CD14-positive monocyte (primary cell): ENCODE results near the gene STRN3. TPM values are rescaled to one million over a fixed set of nuclear protein-coding genes. Genes with fewer than 3 reads are reported as not detected.

Experiments used
- DNase-seq, 3 donors: peaks; one replicate each; pipeline ENCODE4 v3.0.0-alpha.2; 2011 to 2022
- H2AFZ ChIP-seq: 2 replicates; pipeline ENCODE4 v1.6.0; 2012; ENCODE audit warnings: mild to moderate bottlenecking, low read depth, low read length, inconsistent platforms; ENCODE audit not compliant: insufficient read depth, poor library complexity, severe bottlenecking
- H3K27ac ChIP-seq, 2 donors: 1 replicate in 1 of 2; 2 replicates in 1 of 2; pipeline ENCODE4 v1.5.1; 2012 to 2013; ENCODE audit warnings: low read length in 2 of 2, control low read depth in 1 of 2, inconsistent platforms in 1 of 2, low read depth in 1 of 2, mild to moderate bottlenecking in 1 of 2
- H3K27me3 ChIP-seq, 2 donors: one replicate each; pipeline versions ENCODE4 v1.6.0 to v1.6.1; 2011 to 2013; ENCODE audit warnings: low read length in 2 of 2; ENCODE audit not compliant: control insufficient read depth in 2 of 2, insufficient read depth in 2 of 2
- H3K36me3 ChIP-seq, 2 donors: replicated peaks in 1 of 2; 1 replicate in 1 of 2; 2 replicates in 1 of 2; pipeline versions ENCODE4 v1.5.1 to v1.6.1; 2012 to 2013; ENCODE audit warnings: low read length in 2 of 2, control low read depth in 1 of 2, inconsistent platforms in 1 of 2, mild to moderate bottlenecking in 1 of 2; ENCODE audit not compliant: insufficient read depth in 2 of 2, control insufficient read depth in 1 of 2
- H3K4me1 ChIP-seq, 2 donors: 1 replicate in 1 of 2; 2 replicates in 1 of 2; pipeline versions ENCODE4 v1.5.1 to v1.6.1; 2012 to 2013; ENCODE audit warnings: low read length in 2 of 2, control low read depth in 1 of 2, inconsistent platforms in 1 of 2, mild to moderate bottlenecking in 1 of 2, moderate library complexity in 1 of 2; ENCODE audit not compliant: insufficient read depth in 2 of 2, control insufficient read depth in 1 of 2
- H3K4me2 ChIP-seq: replicated peaks from 2 replicates; pipeline ENCODE3; 2012; ENCODE audit warnings: low read length, moderate library complexity, mild to moderate bottlenecking; ENCODE audit not compliant: poor library complexity, severe bottlenecking; ENCODE audit errors: extremely low read depth
- H3K4me3 ChIP-seq, 3 experiments: fragments of 200-600 bp in 1 of 3; sonication (generic) in 1 of 3; replicated peaks in 1 of 3; 1 replicate in 2 of 3; 2 replicates in 1 of 3; pipeline ENCODE4 v1.5.1; 2011 to 2013; ENCODE audit warnings: low read length in 3 of 3, mild to moderate bottlenecking in 3 of 3, control low read depth in 2 of 3, low read depth in 2 of 3, inconsistent platforms in 1 of 3, moderate library complexity in 1 of 3
- H3K79me2 ChIP-seq: 2 replicates; pipeline ENCODE4 v1.6.0; 2012; ENCODE audit warnings: mild to moderate bottlenecking, control low read depth, inconsistent platforms, low read length, moderate library complexity; ENCODE audit not compliant: insufficient read depth
- H3K9ac ChIP-seq: 2 replicates; pipeline ENCODE4 v1.6.0; 2017; ENCODE audit warnings: low read length, mild to moderate bottlenecking; ENCODE audit not compliant: insufficient read depth, poor library complexity, severe bottlenecking
- H3K9me3 ChIP-seq, 2 donors: replicated peaks in 1 of 2; 1 replicate in 1 of 2; 2 replicates in 1 of 2; pipeline versions ENCODE4 v1.5.1 to v1.6.1; 2012 to 2013; ENCODE audit warnings: low read length in 2 of 2, control low read depth in 1 of 2; ENCODE audit not compliant: control insufficient read depth in 1 of 2, insufficient read depth in 1 of 2
- H4K20me1 ChIP-seq: 2 replicates; pipeline ENCODE4 v1.6.0; 2012; ENCODE audit warnings: mild to moderate bottlenecking, low read length, control low read depth, moderate library complexity; ENCODE audit not compliant: insufficient read depth
- H3K27ac Mint-ChIP-seq, 7 donors: one replicate each; pipeline ENCODE4 v1.8.0; 2020; ENCODE audit warnings: mild to moderate bottlenecking in 7 of 7, mixed read lengths in 7 of 7, moderate library complexity in 6 of 7, inconsistent platforms in 2 of 7
- H3K27me3 Mint-ChIP-seq, 3 donors: one replicate each; pipeline ENCODE4 v1.8.0; 2021 to 2022; ENCODE audit warnings: low read depth in 3 of 3, mild to moderate bottlenecking in 3 of 3, mixed read lengths in 3 of 3, moderate library complexity in 3 of 3, inconsistent platforms in 1 of 3
- H3K36me3 Mint-ChIP-seq, 2 donors: one replicate each; pipeline ENCODE4 v1.8.0; 2020; ENCODE audit warnings: mixed read lengths in 2 of 2, inconsistent platforms in 1 of 2, mild to moderate bottlenecking in 1 of 2
- H3K4me1 Mint-ChIP-seq: one replicate; pipeline ENCODE4 v1.8.0; 2020; ENCODE audit warnings: mild to moderate bottlenecking, mixed read lengths
- H3K4me3 Mint-ChIP-seq, 2 donors: one replicate each; pipeline ENCODE4 v1.8.0; 2020; ENCODE audit warnings: mild to moderate bottlenecking in 2 of 2, mixed read lengths in 2 of 2, moderate library complexity in 1 of 2
- H3K9me3 Mint-ChIP-seq, 7 donors: one replicate each; pipeline ENCODE4 v1.8.0; 2020 to 2022; ENCODE audit warnings: mixed read lengths in 7 of 7, mild to moderate bottlenecking in 6 of 7, moderate library complexity in 6 of 7, inconsistent platforms in 2 of 7
- WGBS: methylation state at CpG from one replicate; pipeline ENCODE4 v1.1.5; 2013; ENCODE audit warnings: missing lambda C conversion rate; ENCODE audit not compliant: insufficient coverage; 5-methylcytosine and 5-hydroxymethylcytosine counted together
- intact Hi-C, 2 donors: fragments of 100-400 bp; cut with micrococcal nuclease; formaldehyde crosslinking; loops; one replicate each; pipeline versions ENCODE4 v1.15.0 to v1.15.1; 2023
- polyA plus RNA-seq, 3 donors: library from polyadenylated mRNA; depleted of rRNA in 1 of 3; unstranded in 2 of 3; stranded (reverse) in 1 of 3; fragments of 300-500 nt in 2 of 3; fragments of >200 nt in 1 of 3; fragmentation: Illumina TruSeq in 2 of 3; gene quantifications; 1 replicate in 2 of 3; 2 replicates in 1 of 3; pipeline ENCODE4 v1.2.3, GENCODE V29; 2012 to 2021
- TF ChIP-seq, protein P1 (sequence below): fragments of 200-600 bp; IDR thresholded peaks from one replicate; pipeline ENCODE4 v1.8.0; 2022; ENCODE audit warnings: antibody characterized with exemption, mild to moderate bottlenecking

Gene STRN3
- polyA plus RNA-seq, 3 donors: 1.0 to 12.0 (median 3.8) TPM

DNA sequence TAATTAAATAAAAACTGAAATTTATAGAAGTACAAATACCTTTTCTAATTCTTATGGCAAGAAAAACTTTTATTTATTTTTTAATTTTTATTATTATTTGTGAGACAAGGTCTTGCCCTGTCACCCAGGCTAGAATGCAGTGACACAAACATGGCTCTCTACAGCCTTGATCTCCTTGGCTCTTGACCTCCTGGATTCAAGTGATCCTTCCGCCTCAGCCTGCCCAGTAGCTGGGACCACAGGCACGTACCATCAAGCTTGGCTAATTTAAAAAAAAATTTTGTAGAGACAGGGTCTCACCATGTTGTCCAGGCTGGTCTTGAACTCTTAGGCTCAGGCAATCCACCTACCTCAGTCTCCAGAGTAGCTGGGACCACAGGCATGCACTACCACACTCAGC is 104.4 kb downstream of the STRN3 start:
- intact Hi-C loops: no loop called here
- H3K9ac ChIP-seq: no peak overlapping the region
- H3K4me1 ChIP-seq: peaks cover 5 to 17% of the 10 kb centered on the region in 2 donors
- H3K4me3 ChIP-seq: no peak overlapping the region
- H3K27me3 ChIP-seq: no peaks in the 10 kb centered on the region
- no peaks in the 10 kb centered on the region for H3K9me3 ChIP-seq
- no peak overlapping the region for H2AFZ ChIP-seq
- H3K4me2 ChIP-seq: no peak overlapping the region
- H3K79me2 ChIP-seq: no peaks in the 10 kb centered on the region
- peaks cover 15 to 42% of the 10 kb centered on the region in 2 donors for H3K36me3 ChIP-seq
- no peak for DNase-seq
- Mint-ChIP-seq H3K9me3 (no peaks in the 10 kb centered on the region), H3K36me3 (peaks cover 27 to 34% of the 10 kb centered on the region in 2 donors), H3K4me3 (no peak overlapping the region), H3K27ac (peak overlapping the region in 1 of 7 donors; percentile 52), H3K27me3 (peaks cover 0 to 3% (median 0%) of the 10 kb centered on the region in 3 donors), H3K4me1 (peaks cover 12% of the 10 kb centered on the region)
- peaks cover 3% of the 10 kb centered on the region for H4K20me1 ChIP-seq
- 92% methylated on average over 2 of the region's 2 CpGs for WGBS
- TF ChIP-seq, protein P1, sequence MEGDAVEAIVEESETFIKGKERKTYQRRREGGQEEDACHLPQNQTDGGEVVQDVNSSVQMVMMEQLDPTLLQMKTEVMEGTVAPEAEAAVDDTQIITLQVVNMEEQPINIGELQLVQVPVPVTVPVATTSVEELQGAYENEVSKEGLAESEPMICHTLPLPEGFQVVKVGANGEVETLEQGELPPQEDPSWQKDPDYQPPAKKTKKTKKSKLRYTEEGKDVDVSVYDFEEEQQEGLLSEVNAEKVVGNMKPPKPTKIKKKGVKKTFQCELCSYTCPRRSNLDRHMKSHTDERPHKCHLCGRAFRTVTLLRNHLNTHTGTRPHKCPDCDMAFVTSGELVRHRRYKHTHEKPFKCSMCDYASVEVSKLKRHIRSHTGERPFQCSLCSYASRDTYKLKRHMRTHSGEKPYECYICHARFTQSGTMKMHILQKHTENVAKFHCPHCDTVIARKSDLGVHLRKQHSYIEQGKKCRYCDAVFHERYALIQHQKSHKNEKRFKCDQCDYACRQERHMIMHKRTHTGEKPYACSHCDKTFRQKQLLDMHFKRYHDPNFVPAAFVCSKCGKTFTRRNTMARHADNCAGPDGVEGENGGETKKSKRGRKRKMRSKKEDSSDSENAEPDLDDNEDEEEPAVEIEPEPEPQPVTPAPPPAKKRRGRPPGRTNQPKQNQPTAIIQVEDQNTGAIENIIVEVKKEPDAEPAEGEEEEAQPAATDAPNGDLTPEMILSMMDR: no peak
- no peak overlapping the region for H3K27ac ChIP-seq

DNA sequence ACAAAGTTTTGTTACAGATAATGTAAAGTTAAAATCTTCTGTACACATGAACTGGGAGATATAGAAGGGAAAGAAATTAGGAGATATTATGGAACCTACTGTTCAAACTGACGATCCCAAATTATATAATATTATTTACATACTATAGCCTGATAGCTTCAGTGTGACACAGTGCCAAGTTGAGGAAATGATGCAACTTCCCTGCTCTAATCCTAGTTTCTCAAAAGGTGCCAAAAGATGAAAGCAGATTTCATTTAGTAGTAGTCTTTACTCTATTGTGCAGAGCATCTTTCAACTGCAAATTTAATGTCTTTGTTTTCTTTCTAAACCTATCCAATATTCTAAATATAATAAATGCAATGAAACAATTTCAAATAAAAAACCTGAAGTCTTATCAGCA is 104.9 kb downstream of the STRN3 start:
- TF ChIP-seq, protein P1: no peak
- Histone ChIP-seq H3K79me2 (no peaks in the 10 kb centered on the region), H3K9me3 (no peaks in the 10 kb centered on the region), H3K27me3 (no peaks in the 10 kb centered on the region), H3K4me2 (no peak overlapping the region), H3K36me3 (peaks cover 15 to 44% of the 10 kb centered on the region in 2 donors), H3K4me3 (no peak overlapping the region), H3K27ac (peak overlapping the region in 1 of 2 donors; percentile 22), H4K20me1 (peaks cover 3% of the 10 kb centered on the region), H3K4me1 (peaks cover 5 to 17% of the 10 kb centered on the region in 2 donors), H3K9ac (no peak overlapping the region), H2AFZ (no peak overlapping the region)
- peaks cover 12% of the 10 kb centered on the region for H3K4me1 Mint-ChIP-seq
- intact Hi-C loops: no loop called here
- H3K27ac Mint-ChIP-seq: no peak overlapping the region
- peaks cover 26 to 36% of the 10 kb centered on the region in 2 donors for H3K36me3 Mint-ChIP-seq
- no CpG with 5 or more reads among the region's 1 CpG for WGBS
- H3K4me3 Mint-ChIP-seq: no peak overlapping the region
- peaks cover 0 to 3% (median 0%) of the 10 kb centered on the region in 3 donors for H3K27me3 Mint-ChIP-seq
- peak; percentile 2 to 5 (median 4) for DNase-seq
- no peaks in the 10 kb centered on the region for H3K9me3 Mint-ChIP-seq
